ENCODE data around the gene PRR32.

Gene PRR32

DNA sequence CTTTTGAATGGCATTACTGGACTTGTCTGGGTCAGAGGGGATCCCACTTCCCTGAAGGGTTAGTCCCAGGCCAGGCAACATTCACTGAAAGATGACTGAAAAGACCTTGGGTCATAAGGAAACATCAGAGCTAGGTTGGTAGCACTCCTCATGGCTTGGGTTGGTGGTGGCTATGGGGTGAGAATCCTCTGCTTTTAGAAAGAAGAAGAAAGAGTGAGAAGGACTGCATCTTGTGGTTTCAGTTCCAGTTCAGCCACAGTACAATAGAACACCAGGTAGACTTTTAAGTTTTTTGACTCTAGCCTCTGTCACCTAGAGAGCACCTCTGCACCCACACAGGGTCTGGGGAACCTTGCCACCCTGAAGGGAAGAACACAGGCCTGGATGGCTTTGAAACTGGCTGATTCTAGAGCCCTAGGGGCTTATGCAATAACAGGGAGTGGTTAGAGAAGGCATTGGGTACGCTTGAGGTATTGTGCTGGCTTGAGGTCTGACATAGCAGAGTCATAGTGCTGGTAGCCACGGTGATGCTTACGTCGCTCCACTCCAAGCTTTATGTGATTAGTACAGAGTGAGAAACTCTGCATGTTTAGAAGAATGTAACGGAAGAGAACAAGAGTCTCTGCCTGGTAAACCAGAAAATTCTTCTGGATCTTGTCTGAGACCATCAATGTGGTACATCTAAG is 36.5 kb downstream of the PRR32 start:
- H3K27me3 ChIP-seq (replicated peaks; ENCODE audit: control insufficient read depth, insufficient read depth, low read length): no peaks in the 10 kb centered on the region
- no peaks in the 10 kb centered on the region for H3K36me3 ChIP-seq (ENCODE audit: control insufficient read depth, insufficient read depth, low read length, severe bottlenecking)
- H3K4me1 ChIP-seq (ENCODE audit: control insufficient read depth, insufficient read depth, low read length): no peaks in the 10 kb centered on the region
- H3K9me3 ChIP-seq (ENCODE audit: control insufficient read depth, low read length): peaks cover 2% of the 10 kb centered on the region
- DNase-seq (ENCODE audit: low read depth): no peak
- H3K9ac ChIP-seq (ENCODE audit: low read length): no peak overlapping the region
- H3K4me3 ChIP-seq (ENCODE audit: low read length): no peak overlapping the region
